Measurements from ENCODE around the gene PRR20E. TPM values are rescaled to one million over a fixed set of nuclear protein-coding genes. Genes with fewer than 3 reads are reported as not detected.
"Not testable (repeated sequence)": the region's sequence is repeated elsewhere in the genome, so short reads cannot be mapped to it uniquely, and the experiment has no call there.

PRR20E gene
- total RNA-seq, 1 donor from 2014 or later: not detected

DNA sequence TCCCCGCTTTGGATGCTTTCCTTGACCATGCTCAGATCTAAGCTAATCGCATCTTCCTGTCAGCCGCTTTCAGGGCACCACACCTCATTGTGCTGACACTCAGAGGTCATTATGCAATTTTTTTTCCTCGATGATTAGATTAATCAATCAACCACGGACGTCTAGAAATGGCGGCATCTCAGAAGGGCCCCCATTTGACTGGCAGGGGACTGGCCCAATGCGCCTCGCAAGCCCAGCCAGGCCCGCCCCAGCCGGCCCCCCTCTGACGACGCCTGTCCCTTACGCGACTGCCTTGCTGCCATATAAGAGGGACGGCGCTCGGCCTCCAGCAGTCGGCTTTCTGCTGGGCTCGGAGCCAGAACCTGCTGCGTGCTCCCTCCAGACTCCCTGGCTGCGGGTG is 19.8 kb upstream of the PRR20E start, which contains the start of gene PRR20B:
PRR20B (plus strand) TSS at position 301 of the 400 bp plus-strand sequence. CDS start 387 bp downstream, outside the sequence.
- H3K36me3 Mint-ChIP-seq (ENCODE audit: low read depth); CTCF ChIA-PET; POLR2A ChIA-PET; DNase-seq; ATAC-seq (ENCODE audit: low read depth); H3K4me3 Mint-ChIP-seq; H3K9me3 Mint-ChIP-seq; H3K4me1 Mint-ChIP-seq; intact Hi-C loops (cut with micrococcal nuclease); H3K27ac Mint-ChIP-seq; H3K27me3 Mint-ChIP-seq: not testable (repeated sequence)

GRCh38 chr13:57148106-57148505 is 18.9 kb upstream of the PRR20E start:
- POLR2A ChIA-PET; H3K27ac Mint-ChIP-seq; H3K4me3 Mint-ChIP-seq; CTCF ChIA-PET; ATAC-seq (ENCODE audit: low read depth); H3K9me3 Mint-ChIP-seq; H3K36me3 Mint-ChIP-seq (ENCODE audit: low read depth); DNase-seq; H3K27me3 Mint-ChIP-seq; H3K4me1 Mint-ChIP-seq; intact Hi-C loops (cut with micrococcal nuclease): not testable (repeated sequence)

GRCh38 chr13:57153761-57154160 is 13.2 kb upstream of the PRR20E start, which contains the start of gene PRR20C:
PRR20C (plus strand) TSS chr13:57154061; CDS start chr13:57154448, 387 bp downstream.
- DNase-seq; H3K9me3 Mint-ChIP-seq; CTCF ChIA-PET; H3K27me3 Mint-ChIP-seq; H3K4me1 Mint-ChIP-seq; POLR2A ChIA-PET; ATAC-seq (ENCODE audit: low read depth); H3K4me3 Mint-ChIP-seq; H3K27ac Mint-ChIP-seq; H3K36me3 Mint-ChIP-seq (ENCODE audit: low read depth); intact Hi-C loops (cut with micrococcal nuclease): not testable (repeated sequence)

GRCh38 chr13:57160332-57160731 is 6.7 kb upstream of the PRR20E start, which contains the start of gene PRR20D:
PRR20D (plus strand) TSS chr13:57160632; CDS start chr13:57161019, 387 bp downstream.
- H3K4me1 Mint-ChIP-seq; H3K9me3 Mint-ChIP-seq; CTCF ChIA-PET; H3K27me3 Mint-ChIP-seq; H3K4me3 Mint-ChIP-seq; ATAC-seq (ENCODE audit: low read depth); POLR2A ChIA-PET; H3K36me3 Mint-ChIP-seq (ENCODE audit: low read depth); DNase-seq; intact Hi-C loops (cut with micrococcal nuclease); H3K27ac Mint-ChIP-seq: not testable (repeated sequence)

- POLR2A ChIA-PET: no interaction called here
- Mint-ChIP-seq H3K27me3 (no peaks in the 10 kb centered on the region), H3K4me3 (no peak overlapping the region), H3K9me3 (peaks cover 8% of the 10 kb centered on the region), H3K36me3 (ENCODE audit: low read depth) (no peaks in the 10 kb centered on the region), H3K4me1 (no peaks in the 10 kb centered on the region), H3K27ac (no peak overlapping the region)
- intact Hi-C loops (cut with micrococcal nuclease): no loop called here
- ATAC-seq (ENCODE audit: low read depth) (no peak), DNase-seq (no peak)
- CTCF ChIA-PET: no interaction called here
- TF ChIP-seq, protein P1, sequence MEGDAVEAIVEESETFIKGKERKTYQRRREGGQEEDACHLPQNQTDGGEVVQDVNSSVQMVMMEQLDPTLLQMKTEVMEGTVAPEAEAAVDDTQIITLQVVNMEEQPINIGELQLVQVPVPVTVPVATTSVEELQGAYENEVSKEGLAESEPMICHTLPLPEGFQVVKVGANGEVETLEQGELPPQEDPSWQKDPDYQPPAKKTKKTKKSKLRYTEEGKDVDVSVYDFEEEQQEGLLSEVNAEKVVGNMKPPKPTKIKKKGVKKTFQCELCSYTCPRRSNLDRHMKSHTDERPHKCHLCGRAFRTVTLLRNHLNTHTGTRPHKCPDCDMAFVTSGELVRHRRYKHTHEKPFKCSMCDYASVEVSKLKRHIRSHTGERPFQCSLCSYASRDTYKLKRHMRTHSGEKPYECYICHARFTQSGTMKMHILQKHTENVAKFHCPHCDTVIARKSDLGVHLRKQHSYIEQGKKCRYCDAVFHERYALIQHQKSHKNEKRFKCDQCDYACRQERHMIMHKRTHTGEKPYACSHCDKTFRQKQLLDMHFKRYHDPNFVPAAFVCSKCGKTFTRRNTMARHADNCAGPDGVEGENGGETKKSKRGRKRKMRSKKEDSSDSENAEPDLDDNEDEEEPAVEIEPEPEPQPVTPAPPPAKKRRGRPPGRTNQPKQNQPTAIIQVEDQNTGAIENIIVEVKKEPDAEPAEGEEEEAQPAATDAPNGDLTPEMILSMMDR (IDR thresholded peaks at IDR 0.05): no peak
These were observed 24.7 kb downstream of the PRR20E start for GRCh38 chr13:57191667-57192066.

DNA sequence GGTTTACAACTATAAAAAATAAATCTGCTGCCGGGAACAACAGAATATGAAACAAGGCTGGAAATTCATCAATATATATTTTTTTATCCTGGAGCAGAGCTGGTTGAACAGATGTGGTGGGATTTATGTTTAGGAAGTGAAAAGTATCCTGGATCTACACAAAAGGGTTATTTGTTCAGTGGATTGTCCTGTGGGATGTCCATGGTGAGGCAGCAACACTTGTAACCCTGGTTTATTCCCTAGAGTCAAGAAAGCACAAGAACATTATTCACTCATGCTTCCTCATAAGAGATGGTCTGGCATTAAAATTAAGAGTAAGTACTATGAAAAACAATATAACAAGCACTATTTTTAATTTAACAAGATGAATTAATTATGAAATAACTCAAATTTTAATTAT is 46.0 kb downstream of the PRR20E start:
- no peaks in the 10 kb centered on the region for H3K4me1 Mint-ChIP-seq

More for the DNA sequence above, 46.0 kb downstream of the PRR20E start:
- ChIA-PET POLR2A (no interaction called here), CTCF (no interaction called here)
- no peak overlapping the region for H3K27ac Mint-ChIP-seq
- H3K9me3 Mint-ChIP-seq: peaks cover 4% of the 10 kb centered on the region
- TF ChIP-seq, protein P1 (IDR thresholded peaks at IDR 0.05): no peak
- no peaks in the 10 kb centered on the region for H3K36me3 Mint-ChIP-seq (ENCODE audit: low read depth)
- intact Hi-C loops (cut with micrococcal nuclease): no loop called here
- ATAC-seq (ENCODE audit: low read depth) (no peak), DNase-seq (no peak)
- H3K27me3 Mint-ChIP-seq: no peaks in the 10 kb centered on the region
- no peak overlapping the region for H3K4me3 Mint-ChIP-seq

Other genes starting within 250 kb of the PRR20E start
- gene PRR20A, start 26.3 kb upstream of the PRR20E start, total RNA-seq: not detected in 2 replicates
- gene PRR20B, start 19.7 kb upstream of the PRR20E start, total RNA-seq: not detected in 2 replicates
- gene PRR20C, start 13.1 kb upstream of the PRR20E start, total RNA-seq: not detected in 2 replicates
- gene PRR20D, start 6.6 kb upstream of the PRR20E start, total RNA-seq: not detected in 2 replicates

Data from activated B cell treated with CpG ODN at 0.5 μM for 24 hours (primary cell).